OCI-LY7 (cell line): ENCODE data around the gene VAPB. TPM values are rescaled to one million over a fixed set of nuclear protein-coding genes. Genes with fewer than 3 reads are reported as not detected.

Experiments
- BruUV-seq: library from RNA; stranded (reverse); fragments of 400-500 nt; replicated peaks from 2 replicates; lab custom pipeline; 2021; lab: Mats Ljungman, UMichigan
- CTCF ChIA-PET: fragments of 300-600 bp; sonication (Branson Sonifier 250); formaldehyde crosslinking; loops from one replicate; lab custom pipeline; 2022; ENCODE audit warnings: antibody characterized with exemption; ENCODE audit not compliant: unreplicated experiment; lab: Charles Lee
- POLR2A ChIA-PET: fragments of 300-600 bp; sonication (Branson Sonifier 250); formaldehyde crosslinking; loops from one replicate; lab custom pipeline; 2022; ENCODE audit warnings: antibody characterized with exemption; lab: Charles Lee
- DNase-seq: peaks from one replicate; pipeline ENCODE4 v3.0.0-alpha.2; 2015; ENCODE audit warnings: low spot score
- H2AFZ ChIP-seq: fragments of 200-600 bp; sonication (generic), shearing (Covaris generic); 2 replicates; pipeline ENCODE4 v1.6.1; 2014; ENCODE audit warnings: mild to moderate bottlenecking, antibody characterized with exemption, low read length, moderate library complexity
- H3K27ac ChIP-seq: fragments of 200-600 bp; sonication (generic); 2 replicates; pipeline ENCODE4 v1.5.1; 2014; ENCODE audit warnings: mixed run types, low read depth, mild to moderate bottlenecking, moderate library complexity, low read length, inconsistent platforms; ENCODE audit not compliant: poor library complexity, severe bottlenecking
- H3K36me3 ChIP-seq: fragments of 200-600 bp; sonication (generic); 2 replicates; pipeline ENCODE4 v1.6.1; 2014; ENCODE audit warnings: mild to moderate bottlenecking, antibody characterized with exemption, low read length, moderate library complexity, mixed read lengths; ENCODE audit not compliant: insufficient read depth
- H3K4me1 ChIP-seq: fragments of 200-600 bp; sonication (generic); 2 replicates; pipeline ENCODE4 v1.5.1; 2014; ENCODE audit warnings: mild to moderate bottlenecking, low read length; ENCODE audit not compliant: insufficient read depth, poor library complexity, severe bottlenecking
- H3K4me2 ChIP-seq: fragments of 200-600 bp; sonication (generic); 2 replicates; pipeline ENCODE4 v1.6.1; 2014; ENCODE audit warnings: mild to moderate bottlenecking, low read length
- H3K4me3 ChIP-seq: fragments of 200-600 bp; sonication (generic); 2 replicates; pipeline ENCODE4 v1.5.1; 2014; ENCODE audit warnings: mild to moderate bottlenecking, low read depth, low read length; ENCODE audit not compliant: poor library complexity, severe bottlenecking
- H3K79me2 ChIP-seq: fragments of 200-600 bp; sonication (generic); 2 replicates; pipeline ENCODE4 v1.6.1; 2016; ENCODE audit warnings: low read depth, mild to moderate bottlenecking, low read length, moderate library complexity, mixed read lengths; ENCODE audit not compliant: insufficient read depth
- H3K9me2 ChIP-seq: fragments of 200-600 bp; sonication (generic); 2 replicates; pipeline ENCODE4 v1.6.1; 2016; ENCODE audit warnings: mild to moderate bottlenecking, low read length, mixed read lengths; ENCODE audit not compliant: insufficient read depth
- H3K9me3 ChIP-seq: fragments of 200-600 bp; sonication (generic); 2 replicates; pipeline ENCODE4 v1.6.1; 2014; ENCODE audit warnings: mild to moderate bottlenecking, mixed run types, low read length, mixed read lengths
- H4K20me1 ChIP-seq: fragments of 200-600 bp; sonication (generic); 2 replicates; pipeline ENCODE4 v1.6.1; 2014; ENCODE audit warnings: mild to moderate bottlenecking, antibody characterized with exemption, low read length, moderate library complexity, mixed read lengths; ENCODE audit not compliant: insufficient read depth
- CTCF ChIP-seq: fragments of 200-600 bp; sonication (generic); conservative IDR thresholded peaks from 2 replicates; pipeline ENCODE4 v1.5.1; 2014; ENCODE audit warnings: mild to moderate bottlenecking, antibody characterized with exemption, low read length, moderate library complexity, mixed read lengths
- EZH2phosphoT487 ChIP-seq: fragments of 200-600 bp; sonication (generic); IDR thresholded peaks from 2 replicates; pipeline ENCODE4 v1.6.1; 2018; ENCODE audit warnings: low read depth, borderline replicate concordance, mild to moderate bottlenecking, mixed run types, antibody characterized with exemption, low read length, moderate library complexity, mixed read lengths
- intact Hi-C: fragments of 100-400 bp; cut with micrococcal nuclease; formaldehyde crosslinking; loops from one replicate; pipeline ENCODE4 v1.10.0; 2022; ENCODE audit not compliant: unreplicated experiment
- total RNA-seq, 2 experiments: library from RNA; depleted of rRNA in 1 of 2; stranded (reverse); fragments of >200 nt in 1 of 2; shearing (Covaris generic) in 1 of 2; gene quantifications; 2 replicates each; pipeline ENCODE4 v1.2.3, GENCODE V29; 2014 to 2022

Gene VAPB
- total RNA-seq, 2 experiments from 2014 or later, result 13.3 to 43.2 TPM

DNA sequence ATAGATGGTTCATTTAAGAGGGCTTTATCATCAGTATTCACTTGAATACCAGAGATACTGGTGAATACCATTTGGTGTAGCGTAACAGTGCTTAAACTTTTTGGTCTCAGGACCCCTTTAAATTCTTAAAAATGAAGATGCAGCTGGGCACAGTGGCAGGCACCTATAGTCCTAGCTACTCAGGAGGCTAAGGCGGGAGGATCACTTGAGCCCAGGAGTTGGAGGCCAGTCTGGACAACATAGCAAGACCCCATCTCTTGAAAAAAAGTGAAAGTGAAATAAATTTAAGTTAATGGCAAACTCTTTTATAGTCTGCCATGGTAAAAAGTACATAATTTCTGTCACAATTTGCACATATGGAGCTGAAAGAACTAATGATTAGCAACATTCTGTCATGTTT lies 39.3 kb downstream of the VAPB start:
- ChIA-PET POLR2A (no interaction called here), CTCF (no interaction called here)
- peaks cover 76% of the 10 kb centered on the region for H3K79me2 ChIP-seq
- intact Hi-C loops, result no loop called here
- H4K20me1 ChIP-seq, result no peaks in the 10 kb centered on the region; the same call in 1 of the 2 replicates
- DNase-seq, result no peak
- no peak overlapping the region for H3K27ac ChIP-seq
- no peaks in the 10 kb centered on the region for H3K9me2 ChIP-seq
- H3K4me3 ChIP-seq, result no peak overlapping the region
- no peak overlapping the region for H2AFZ ChIP-seq
- no peak for TF ChIP-seq CTCF
- no peak for TF ChIP-seq EZH2phosphoT487
- peaks cover 8% of the 10 kb centered on the region for H3K9me3 ChIP-seq
- BruUV-seq, result no TSS peak
- peaks cover 88% of the 10 kb centered on the region for H3K36me3 ChIP-seq
- H3K4me1 ChIP-seq, result no peaks in the 10 kb centered on the region
- H3K4me2 ChIP-seq, result no peak overlapping the region

GRCh38 chr20:58429303-58429702 lies 40.3 kb downstream of the VAPB start:
- TF ChIP-seq EZH2phosphoT487, result no peak
- no peak for TF ChIP-seq CTCF
- no peak overlapping the region for H3K27ac ChIP-seq
- DNase-seq, result no peak
- CTCF ChIA-PET, result no interaction called here
- BruUV-seq, result no TSS peak
- H3K9me3 ChIP-seq, result peaks cover 8% of the 10 kb centered on the region
- POLR2A ChIA-PET, result no interaction called here
- peaks cover 88% of the 10 kb centered on the region for H3K36me3 ChIP-seq
- intact Hi-C loops, result no loop called here
- H3K79me2 ChIP-seq, result peaks cover 78% of the 10 kb centered on the region
- no peaks in the 10 kb centered on the region for H3K9me2 ChIP-seq
- no peak overlapping the region for H2AFZ ChIP-seq
- H3K4me2 ChIP-seq, result no peak overlapping the region
- no peaks in the 10 kb centered on the region for H3K4me1 ChIP-seq
- H4K20me1 ChIP-seq, result no peaks in the 10 kb centered on the region; the same call in 1 of the 2 replicates
- no peak overlapping the region for H3K4me3 ChIP-seq

GRCh38 chr20:58431134-58431533 lies 42.1 kb downstream of the VAPB start:
- no peaks in the 10 kb centered on the region for H3K4me1 ChIP-seq
- H3K4me2 ChIP-seq, result no peak overlapping the region
- no peaks in the 10 kb centered on the region; the same call in 1 of the 2 replicates for H4K20me1 ChIP-seq
- H3K27ac ChIP-seq, result no peak overlapping the region
- no peak overlapping the region for H2AFZ ChIP-seq
- TF ChIP-seq CTCF (no peak), EZH2phosphoT487 (no peak)
- CTCF ChIA-PET, result no interaction called here
- intact Hi-C loops, result no loop called here
- no peak for DNase-seq
- H3K9me3 ChIP-seq, result peaks cover 8% of the 10 kb centered on the region
- no peak overlapping the region for H3K4me3 ChIP-seq
- H3K36me3 ChIP-seq, result peaks cover 88% of the 10 kb centered on the region
- BruUV-seq, result no TSS peak
- H3K79me2 ChIP-seq, result peaks cover 88% of the 10 kb centered on the region
- no peaks in the 10 kb centered on the region for H3K9me2 ChIP-seq
- POLR2A ChIA-PET, result interaction anchor here (1.1 kb wide), 1 partner anchor 71 kb away, joined by 3 read pairs; no protein-coding TSS in a partner anchor
